Adrenal gland (tissue), 12 donors: ENCODE data around the gene NFKB2. TPM values are rescaled to one million over a fixed set of nuclear protein-coding genes. Genes with fewer than 3 reads are reported as not detected.

ENCODE experiments used
- DNase-seq, 7 donors: peaks; one replicate each; pipeline ENCODE4 v3.0.0-alpha.2; 2019 to 2020
- H3K27ac ChIP-seq, 5 donors: fragments of 200-600 bp; sonication (generic) in 4 of 5; 1 replicate in 3 of 5; 2 replicates in 2 of 5; pipeline versions ENCODE4 v1.5.1 to v1.8.0; 2016 to 2020; ENCODE audit warnings: mild to moderate bottlenecking in 1 of 5
- H3K27me3 ChIP-seq: fragments of 200-600 bp; 2 replicates; pipeline ENCODE4 v1.8.0; 2021
- H3K36me3 ChIP-seq, 2 donors: fragments of 200-600 bp; replicated peaks in 1 of 2; 1 replicate in 1 of 2; 2 replicates in 1 of 2; pipeline versions ENCODE4 v1.5.1 to v1.8.0; 2018 to 2022
- H3K4me1 ChIP-seq, 2 donors: fragments of 200-600 bp; replicated peaks in 1 of 2; 1 replicate in 1 of 2; 2 replicates in 1 of 2; pipeline versions ENCODE4 v1.5.1 to v1.8.0; 2018 to 2021
- H3K4me3 ChIP-seq, 4 donors: fragments of 200-600 bp; sonication (generic) in 3 of 4; one replicate each; pipeline ENCODE4 v1.5.1; 2016 to 2018
- H3K9me3 ChIP-seq, 3 donors: fragments of 200-600 bp; sonication (generic) in 1 of 3; replicated peaks in 1 of 3; 1 replicate in 2 of 3; 2 replicates in 1 of 3; pipeline versions ENCODE4 v1.5.1 to v1.8.0; 2016 to 2021
- POLR2A ChIP-seq, 2 donors: fragments of 450-650 bp; IDR thresholded peaks; one replicate each; pipeline ENCODE4 v1.6.1; 2017; ENCODE audit warnings: antibody characterized with exemption in 2 of 2, mild to moderate bottlenecking in 2 of 2, moderate library complexity in 1 of 2
- WGBS, 4 donors: extraction: QIAGEN DNeasy Blood & Tissue Kit in 2 of 4; methylation state at CpG; one replicate each; pipeline versions ENCODE4 v1.1.5 to v1.1.7; 2013 to 2017; 5-methylcytosine and 5-hydroxymethylcytosine counted together
- intact Hi-C, 2 donors: fragments of 100-400 bp; cut with DNase I; formaldehyde crosslinking; loops; one replicate each; pipeline versions ENCODE4 v1.14.1 to v1.15.0; 2022 to 2023
- microRNA counts, 2 donors: library from miRNA; unstranded; fragments of <30 nt; microRNA quantifications; one replicate each; lab custom pipeline; 2016
- microRNA-seq, 3 donors: library from miRNA; unstranded; fragments of <30 nt; microRNA quantifications; one replicate each; pipeline ENCODE4, GENCODE V29; 2017 to 2020
- polyA plus RNA-seq, 3 donors: library from polyadenylated mRNA; stranded (reverse); fragments of 200-250 nt in 2 of 3; fragments of 350-450 nt in 1 of 3; fragmentation: Illumina TruSeq in 1 of 3; extraction: RNeasy Lipid Tissue Mini Kit (QIAGEN cat#74804) in 1 of 3; gene quantifications; one replicate each; pipeline ENCODE4 v1.2.3, GENCODE V29; 2013 to 2014
- small RNA-seq, 2 donors: library from RNA; depleted of rRNA; stranded (forward); fragments of <200 nt; gene quantifications; one replicate each; pipeline ENCODE3, GENCODE V24; 2016
- total RNA-seq, 9 donors: library from RNA; depleted of rRNA in 4 of 9; stranded (reverse); fragments of >200 nt in 4 of 9; fragments of 120-200 nt in 1 of 9; fragmentation: NEBNext Ultra II Directional in 1 of 9; extraction: Animal tissue kit (Norgen Biotek cat#: 25700) in 1 of 9; gene quantifications; one replicate each; pipeline versions ENCODE4 v1.1.0 to v1.2.4, GENCODE V29; 2013 to 2023
- TF ChIP-seq, protein P1 (sequence below), 6 experiments: fragments of 450-650 bp in 4 of 6; fragments of 200-600 bp in 2 of 6; sonication (generic) in 1 of 6; IDR thresholded peaks; 1 replicate in 5 of 6; 2 replicates in 1 of 6; pipeline versions ENCODE4 v1.5.1 to v1.8.0; 2016 to 2021; ENCODE audit warnings: antibody characterized with exemption in 6 of 6, mild to moderate bottlenecking in 2 of 6, moderate library complexity in 1 of 6
- donor health status: healthy with polysubstance abuse.
- donor health status: Bipolar disorder and iron deficiency.
- donor health status: DM: yes; HTN: yes; CAD: no.
- donor health status: DM: no; HTN: no; CAD: no.
- donor health status: DM: no; HTN: no; CAD: no.
- donor health status: DM: yes; HTN: yes; CAD: no.

Gene NFKB2
- total and polyA plus RNA-seq, 12 donors = 14.3 to 92.6 (median 29.6) TPM

- Histone ChIP-seq H3K9me3 (no peaks in the 10 kb centered on the region), H3K4me1 (peaks cover 4 to 29% of the 10 kb centered on the region in 2 donors), H3K27ac (peak within 1 kb of the TSS; percentile 30 to 96 (median 83)), H3K27me3 (no peaks in the 10 kb centered on the region), H3K4me3 (peak within 1 kb of the TSS; percentile 46 to 96 (median 76)), H3K36me3 (no peaks in the 10 kb centered on the region)
- peak in 2 of 7 donors; percentile 26 to 66 for DNase-seq
- 21 to 55% (median 26%) methylated on average over 12 to 28 of the region's 28 CpGs for WGBS, 4 donors
- intact Hi-C loops = no loop called here
- no peak for TF ChIP-seq POLR2A (IDR thresholded peaks at IDR 0.05)
- TF ChIP-seq, protein P1, sequence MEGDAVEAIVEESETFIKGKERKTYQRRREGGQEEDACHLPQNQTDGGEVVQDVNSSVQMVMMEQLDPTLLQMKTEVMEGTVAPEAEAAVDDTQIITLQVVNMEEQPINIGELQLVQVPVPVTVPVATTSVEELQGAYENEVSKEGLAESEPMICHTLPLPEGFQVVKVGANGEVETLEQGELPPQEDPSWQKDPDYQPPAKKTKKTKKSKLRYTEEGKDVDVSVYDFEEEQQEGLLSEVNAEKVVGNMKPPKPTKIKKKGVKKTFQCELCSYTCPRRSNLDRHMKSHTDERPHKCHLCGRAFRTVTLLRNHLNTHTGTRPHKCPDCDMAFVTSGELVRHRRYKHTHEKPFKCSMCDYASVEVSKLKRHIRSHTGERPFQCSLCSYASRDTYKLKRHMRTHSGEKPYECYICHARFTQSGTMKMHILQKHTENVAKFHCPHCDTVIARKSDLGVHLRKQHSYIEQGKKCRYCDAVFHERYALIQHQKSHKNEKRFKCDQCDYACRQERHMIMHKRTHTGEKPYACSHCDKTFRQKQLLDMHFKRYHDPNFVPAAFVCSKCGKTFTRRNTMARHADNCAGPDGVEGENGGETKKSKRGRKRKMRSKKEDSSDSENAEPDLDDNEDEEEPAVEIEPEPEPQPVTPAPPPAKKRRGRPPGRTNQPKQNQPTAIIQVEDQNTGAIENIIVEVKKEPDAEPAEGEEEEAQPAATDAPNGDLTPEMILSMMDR (IDR thresholded peaks at IDR 0.05) = no peak
These were observed 55.8 kb downstream of the NFKB2 start, which contains the start of gene C10orf95 for GRCh38 chr10:102451105-102451969. C10orf95 (minus strand) TSS chr10:102451543; CDS start chr10:102451093, 450 bp downstream.

MicroRNA genes within 50 kb of the gene (microRNA counts, 767-probe panel; counts per million panel counts)
- 0 counts per million in 2 donors for microRNA hsa-miR-146b-3p (lab: Ali Mortazavi, UCI)
- microRNA hsa-miR-146b-5p (lab: Ali Mortazavi, UCI) = 2,831 to 3,814 counts per million in 2 donors

Small RNA genes lying within 50 kb of the gene (microRNA-seq; reads per million reads assigned to microRNA genes)
- gene MIR146B = 553 to 3,032 (median 1,327) reads per million in 3 donors

Small RNA genes lying within 50 kb of the gene (small RNA-seq; reads per million reads assigned to genes)
- gene MIR146B = 4,393 to 11,611 reads per million in 2 donors

Other genes starting within 250 kb of the NFKB2 start
- gene NOLC1, start 243.3 kb upstream of the NFKB2 start, total RNA-seq = 10 to 100 TPM; 26.2 to 59.4 (median 33.3) TPM
- 100 to 1,000 TPM in 1 of 3 donors, 10 to 100 TPM in 2; 18.6 to 111 (median 21.6) TPM for gene NOLC1, start 243.3 kb upstream of the NFKB2 start, polyA plus RNA-seq
- gene ELOVL3, start 169.4 kb upstream of the NFKB2 start, total RNA-seq = 10 to 100 TPM in 1 of 9 donors, 1 to 10 TPM in 2, under 1 TPM in 5, not detected in 1; 0.35 to 26.3 (median 0.72) TPM
- gene ELOVL3, start 169.4 kb upstream of the NFKB2 start, polyA plus RNA-seq = 1 to 10 TPM in 2 of 3 donors, not detected in 1; 1.1 to 2.4 TPM
- gene PITX3, start 154.2 kb upstream of the NFKB2 start, total RNA-seq = 1 to 10 TPM in 1 of 9 donors, under 1 TPM in 1, not detected in 7; 0.69 to 5.2 TPM
- gene PITX3, start 154.2 kb upstream of the NFKB2 start, polyA plus RNA-seq = not detected
- gene GBF1, start 150.2 kb upstream of the NFKB2 start, total RNA-seq = 10 to 100 TPM; 28.4 to 46.1 (median 40.7) TPM
- 10 to 100 TPM; 16.4 to 35.1 (median 20.6) TPM for gene GBF1, start 150.2 kb upstream of the NFKB2 start, polyA plus RNA-seq
- gene PSD, start 23.1 kb downstream of the NFKB2 start, total RNA-seq = 10 to 100 TPM in 2 of 9 donors, 1 to 10 TPM in 5, under 1 TPM in 1, not detected in 1; 0.54 to 17.1 (median 7.7) TPM
- 10 to 100 TPM in 2 of 3 donors, 1 to 10 TPM in 1; 3.4 to 43.7 (median 10.4) TPM for gene PSD, start 23.1 kb downstream of the NFKB2 start, polyA plus RNA-seq
- 10 to 100 TPM; 21.6 to 61.9 (median 32.3) TPM for gene FBXL15, start 25.1 kb downstream of the NFKB2 start, total RNA-seq
- gene FBXL15, start 25.1 kb downstream of the NFKB2 start, polyA plus RNA-seq = 10 to 100 TPM in 2 of 3 donors, 1 to 10 TPM in 1; 2.1 to 26.1 (median 25.5) TPM
- 100 to 1,000 TPM in 1 of 9 donors, 10 to 100 TPM in 8; 70.2 to 115 (median 85.7) TPM for gene CUEDC2, start 36.9 kb downstream of the NFKB2 start, total RNA-seq
- 10 to 100 TPM; 71.4 to 75.3 (median 73.1) TPM for gene CUEDC2, start 36.9 kb downstream of the NFKB2 start, polyA plus RNA-seq
- under 1 TPM in 3 of 9 donors, not detected in 6; 0.14 to 0.28 (median 0.18) TPM for gene C10orf95, start 55.8 kb downstream of the NFKB2 start, total RNA-seq
- under 1 TPM in 2 of 3 donors, not detected in 1; 0.24 TPM for gene C10orf95, start 55.8 kb downstream of the NFKB2 start, polyA plus RNA-seq
- gene ACTR1A, start 107.0 kb downstream of the NFKB2 start, total RNA-seq = 100 to 1,000 TPM in 6 of 9 donors, 10 to 100 TPM in 3; 80.4 to 154 (median 108) TPM
- 100 to 1,000 TPM in 2 of 3 donors, 10 to 100 TPM in 1; 68.1 to 117 (median 102) TPM for gene ACTR1A, start 107.0 kb downstream of the NFKB2 start, polyA plus RNA-seq
- gene SUFU, start 108.3 kb downstream of the NFKB2 start, total RNA-seq = 10 to 100 TPM in 6 of 9 donors, 1 to 10 TPM in 3; 5.8 to 20.2 (median 12.5) TPM
- gene SUFU, start 108.3 kb downstream of the NFKB2 start, polyA plus RNA-seq = 10 to 100 TPM in 1 of 3 donors, 1 to 10 TPM in 2; 4.3 to 11.8 (median 8.3) TPM
- gene TRIM8, start 248.8 kb downstream of the NFKB2 start, total RNA-seq = 100 to 1,000 TPM in 7 of 9 donors, 10 to 100 TPM in 2; 21.6 to 175 (median 133) TPM
- 10 to 100 TPM; 45.0 to 57.6 (median 53.0) TPM for gene TRIM8, start 248.8 kb downstream of the NFKB2 start, polyA plus RNA-seq